Smooth muscle cell (in vitro differentiated cells): ENCODE results near the gene MAP10. TPM values are rescaled to one million over a fixed set of nuclear protein-coding genes. Genes with fewer than 3 reads are reported as not detected.

Experiments
- DNase-seq: peaks from one replicate; lab custom pipeline; 2025; ENCODE audit not compliant: unreplicated experiment; lab: John Stamatoyannopoulos, UW
- H2AFZ ChIP-seq: fragments of 200-600 bp; sonication (generic); 2 replicates; pipeline ENCODE4 v1.6.0; 2016; ENCODE audit warnings: antibody characterized with exemption, low read depth, mild to moderate bottlenecking
- H3F3A ChIP-seq: fragments of 200-600 bp; sonication (generic); 2 replicates; pipeline ENCODE4 v1.6.0; 2017; ENCODE audit warnings: antibody characterized with exemption, low read depth
- H3K27ac ChIP-seq: fragments of 200-600 bp; sonication (generic); 2 replicates; pipeline ENCODE4 v1.5.1; 2016; ENCODE audit warnings: low read depth, mild to moderate bottlenecking
- H3K27me3 ChIP-seq: fragments of 200-600 bp; sonication (generic); 2 replicates; pipeline ENCODE4 v1.6.1; 2016; ENCODE audit warnings: low read depth, mild to moderate bottlenecking
- H3K36me3 ChIP-seq: fragments of 200-600 bp; sonication (generic); 2 replicates; pipeline ENCODE4 v1.5.1; 2016; ENCODE audit warnings: low read depth
- H3K4me1 ChIP-seq: fragments of 200-600 bp; sonication (generic); 2 replicates; pipeline ENCODE4 v1.5.1; 2016; ENCODE audit warnings: low read depth
- H3K4me2 ChIP-seq: fragments of 200-600 bp; sonication (generic); 2 replicates; pipeline ENCODE4 v1.6.0; 2016; ENCODE audit warnings: mild to moderate bottlenecking
- H3K4me3 ChIP-seq: fragments of 200-600 bp; sonication (generic); 2 replicates; pipeline ENCODE4 v1.5.1; 2016; ENCODE audit warnings: mild to moderate bottlenecking
- H3K79me2 ChIP-seq: fragments of 200-600 bp; sonication (generic); 2 replicates; pipeline ENCODE4 v1.6.0; 2016; ENCODE audit warnings: low read depth, mild to moderate bottlenecking
- H3K9ac ChIP-seq: fragments of 200-600 bp; sonication (generic); 2 replicates; pipeline ENCODE4 v1.6.0; 2016; ENCODE audit warnings: low read depth
- H3K9me3 ChIP-seq: fragments of 200-600 bp; sonication (generic); replicated peaks from 2 replicates; pipeline ENCODE4 v1.5.1; 2016; ENCODE audit warnings: low read depth
- H4K20me1 ChIP-seq: fragments of 200-600 bp; sonication (generic); 2 replicates; pipeline ENCODE4 v1.6.0; 2016; ENCODE audit warnings: low read depth
- CTCF ChIP-seq: fragments of 200-600 bp; sonication (generic); IDR thresholded peaks from 2 replicates; pipeline ENCODE4 v1.5.1; 2017; ENCODE audit warnings: borderline replicate concordance, mild to moderate bottlenecking, antibody characterized with exemption; ENCODE audit not compliant: insufficient read depth, poor library complexity, severe bottlenecking
- WGBS: methylation state at CpG from one replicate; pipeline ENCODE4 v1.1.7; 2016; ENCODE audit warnings: low lambda C conversion rate; 5-methylcytosine and 5-hydroxymethylcytosine counted together
- polyA plus RNA-seq: library from polyadenylated mRNA; unstranded; fragments of >200 nt; fragmentation: Nextera tagmentation; extraction: Ambion mirVana; gene quantifications from 2 replicates; pipeline ENCODE4 v1.2.1, GENCODE V29; 2016
- total RNA-seq: library from RNA; depleted of rRNA; stranded (reverse); fragments of >200 nt; gene quantifications from 2 replicates; pipeline ENCODE4 v1.2.3, GENCODE V29; 2014

MAP10 gene
- total and polyA plus RNA-seq, 2 experiments from 2014 or later = 2.6 to 6.7 TPM

GRCh38 chr1:232826318-232826717, 21.1 kb downstream of the MAP10 start:
- no peak for DNase-seq
- H3K4me2 ChIP-seq = no peak overlapping the region
- no peaks in the 10 kb centered on the region for H3K79me2 ChIP-seq
- H3K9ac ChIP-seq = no peak overlapping the region
- H4K20me1 ChIP-seq = no peaks in the 10 kb centered on the region
- no peaks in the 10 kb centered on the region for H3K27me3 ChIP-seq
- H2AFZ ChIP-seq = no peak overlapping the region
- no peaks in the 10 kb centered on the region for H3K36me3 ChIP-seq
- H3F3A ChIP-seq = no peaks in the 10 kb centered on the region
- WGBS = 100% methylated on average over 1 of the region's 1 CpG
- H3K9me3 ChIP-seq = no peaks in the 10 kb centered on the region
- no peaks in the 10 kb centered on the region for H3K4me1 ChIP-seq
- no peak overlapping the region for H3K4me3 ChIP-seq
- no peak overlapping the region for H3K27ac ChIP-seq
- no peak for TF ChIP-seq CTCF

- no peaks in the 10 kb centered on the region for H3K9me3 ChIP-seq
- H3F3A ChIP-seq = no peaks in the 10 kb centered on the region
- no peaks in the 10 kb centered on the region for H3K4me1 ChIP-seq
- TF ChIP-seq CTCF = no peak
- no peaks in the 10 kb centered on the region for H3K36me3 ChIP-seq
- no peak overlapping the region for H2AFZ ChIP-seq
- no peak overlapping the region for H3K4me3 ChIP-seq
- H3K27me3 ChIP-seq = no peaks in the 10 kb centered on the region
- H4K20me1 ChIP-seq = no peaks in the 10 kb centered on the region
- no peak overlapping the region for H3K9ac ChIP-seq
- H3K4me2 ChIP-seq = no peak overlapping the region
- WGBS = 98% methylated on average over 2 of the region's 2 CpGs
- no peaks in the 10 kb centered on the region for H3K79me2 ChIP-seq
- H3K27ac ChIP-seq = no peak overlapping the region
- DNase-seq = no peak
Observed at GRCh38 chr1:232830661-232831060, 25.4 kb downstream of the MAP10 start.

- Histone ChIP-seq H3K4me3 (no peak overlapping the region), H3K27me3 (no peaks in the 10 kb centered on the region), H3K9me3 (no peaks in the 10 kb centered on the region), H3F3A (no peaks in the 10 kb centered on the region), H3K4me2 (no peak overlapping the region), H3K79me2 (no peaks in the 10 kb centered on the region), H2AFZ (no peak overlapping the region), H3K9ac (no peak overlapping the region), H3K36me3 (no peaks in the 10 kb centered on the region), H4K20me1 (no peaks in the 10 kb centered on the region), H3K4me1 (no peaks in the 10 kb centered on the region), H3K27ac (no peak overlapping the region)
- no peak for DNase-seq
- no peak for TF ChIP-seq CTCF
- WGBS = 100% methylated on average over 2 of the region's 2 CpGs
Observed at GRCh38 chr1:232831895-232832294, 26.7 kb downstream of the MAP10 start.

GRCh38 chr1:232834066-232834465, 28.9 kb downstream of the MAP10 start:
- TF ChIP-seq CTCF = no peak
- Histone ChIP-seq H4K20me1 (no peaks in the 10 kb centered on the region), H3K27me3 (no peaks in the 10 kb centered on the region), H3K4me3 (no peak overlapping the region), H3F3A (no peaks in the 10 kb centered on the region), H3K4me1 (no peaks in the 10 kb centered on the region), H2AFZ (no peak overlapping the region), H3K9me3 (no peaks in the 10 kb centered on the region), H3K27ac (no peak overlapping the region), H3K9ac (no peak overlapping the region), H3K36me3 (no peaks in the 10 kb centered on the region), H3K79me2 (no peaks in the 10 kb centered on the region), H3K4me2 (no peak overlapping the region)
- no peak for DNase-seq
- WGBS = 70% methylated on average over 3 of the region's 3 CpGs
